ENCODE results near the gene CHCHD10.

- no peak for TF ChIP-seq EZH2 (IDR thresholded peaks at IDR 0.05; ENCODE audit: low read depth)
- TF ChIP-seq CTCF (conservative IDR thresholded peaks at IDR 0.05) = no peak
These were observed 37.1 kb upstream of the CHCHD10 start for GRCh38 chr22:23804781-23805291.

All from PC-9 (cell line).